Mucosa of gallbladder (tissue), 1 donor: ENCODE measurements around the gene GNAQ. TPM values are rescaled to one million over a fixed set of nuclear protein-coding genes. Genes with fewer than 3 reads are reported as not detected.
"Not testable (repeated sequence)": the region's sequence is repeated elsewhere in the genome, so short reads cannot be mapped to it uniquely, and the experiment has no call there.

ENCODE experiments used
- DNase-seq: peaks from one replicate; pipeline ENCODE4 v3.0.0-alpha.2; 2020; ENCODE audit warnings: low spot score
- total RNA-seq: library from RNA; stranded (reverse); gene quantifications from one replicate; pipeline ENCODE4 v1.2.1, GENCODE V29; 2021
- donor health status: DM: no; HTN: no; CAD: no.

GNAQ gene
- 83.6 TPM for total RNA-seq

GRCh38 chr9:78031444-78031892 lies at the start of gene GNAQ:
GNAQ (minus strand) TSS chr9:78031811; CDS start chr9:78031235, 576 bp downstream.
- no peak for DNase-seq

- DNase-seq = no peak
Measured at GRCh38 chr9:78074385-78075291, 43.0 kb upstream of the GNAQ start.

GRCh38 chr9:78073722-78074121 lies 42.1 kb upstream of the GNAQ start:
- no peak for DNase-seq

GRCh38 chr9:78072586-78073199 lies 41.1 kb upstream of the GNAQ start:
- DNase-seq = no peak

GRCh38 chr9:78070521-78070920 lies 38.9 kb upstream of the GNAQ start:
- DNase-seq = no peak

GRCh38 chr9:78064075-78064474 lies 32.5 kb upstream of the GNAQ start:
- no peak for DNase-seq

GRCh38 chr9:78062710-78063109 lies 31.1 kb upstream of the GNAQ start:
- DNase-seq = no peak

- DNase-seq = not testable (repeated sequence)
Measured at GRCh38 chr9:78054218-78054617, 22.6 kb upstream of the GNAQ start.

GRCh38 chr9:78053627-78054026 lies 22.0 kb upstream of the GNAQ start:
- no peak for DNase-seq

- DNase-seq = no peak
Measured at GRCh38 chr9:78050421-78050820, 18.8 kb upstream of the GNAQ start.

GRCh38 chr9:78049484-78049883 lies 17.9 kb upstream of the GNAQ start:
- DNase-seq = no peak

GRCh38 chr9:78047106-78047505 lies 15.5 kb upstream of the GNAQ start:
- DNase-seq = no peak

GRCh38 chr9:78046112-78046511 lies 14.5 kb upstream of the GNAQ start:
- no peak for DNase-seq

GRCh38 chr9:78044886-78045285 lies 13.3 kb upstream of the GNAQ start:
- no peak for DNase-seq

- DNase-seq = no peak
Measured at GRCh38 chr9:78044189-78044588, 12.6 kb upstream of the GNAQ start.

GRCh38 chr9:78041971-78042370 lies 10.4 kb upstream of the GNAQ start:
- no peak for DNase-seq

- no peak for DNase-seq
Measured at GRCh38 chr9:78040726-78041125, 9.1 kb upstream of the GNAQ start.

GRCh38 chr9:78038620-78039300 lies 7.1 kb upstream of the GNAQ start:
- DNase-seq = no peak

GRCh38 chr9:78035383-78035993 lies 3.9 kb upstream of the GNAQ start:
- peak; percentile 75 for DNase-seq

- no peak for DNase-seq
Measured at GRCh38 chr9:78033870-78034269, 2.3 kb upstream of the GNAQ start.

- DNase-seq = no peak
Measured at GRCh38 chr9:78032730-78033457, 1.3 kb upstream of the GNAQ start.
